HEK293 (cell line): ENCODE measurements around the gene ADCY3.

Experiments
- ZNF416 ChIP-seq: fragments of 450-650 bp; formaldehyde crosslinking; IDR thresholded peaks from 2 replicates; pipeline ENCODE4 v1.5.1; 2016; ENCODE audit warnings: missing biosample characterization, missing genetic modification characterization
- ZXDB ChIP-seq: fragments of 450-650 bp; formaldehyde crosslinking; IDR thresholded peaks from 2 replicates; pipeline ENCODE4 v1.5.1; 2016; ENCODE audit warnings: missing biosample characterization, missing genetic modification characterization

- TF ChIP-seq ZXDB (tag by site-specific recombination): no peak
- TF ChIP-seq ZNF416 (tag by site-specific recombination): no peak
These were observed 8.0 kb upstream of the ADCY3 start for GRCh38 chr2:24928036-24928435.
